Glomerular visceral epithelial cell (primary cell): ENCODE results near the gene VWA2.

Experiments used
- DNase-seq: peaks from one replicate; pipeline ENCODE4 v3.0.0-alpha.2; 2016; ENCODE audit errors: extremely low spot score

The VWA2 gene

GRCh38 chr10:114245121-114245791 is 6.2 kb downstream of the VWA2 start:
- DNase-seq, result peak; percentile 65

DNA sequence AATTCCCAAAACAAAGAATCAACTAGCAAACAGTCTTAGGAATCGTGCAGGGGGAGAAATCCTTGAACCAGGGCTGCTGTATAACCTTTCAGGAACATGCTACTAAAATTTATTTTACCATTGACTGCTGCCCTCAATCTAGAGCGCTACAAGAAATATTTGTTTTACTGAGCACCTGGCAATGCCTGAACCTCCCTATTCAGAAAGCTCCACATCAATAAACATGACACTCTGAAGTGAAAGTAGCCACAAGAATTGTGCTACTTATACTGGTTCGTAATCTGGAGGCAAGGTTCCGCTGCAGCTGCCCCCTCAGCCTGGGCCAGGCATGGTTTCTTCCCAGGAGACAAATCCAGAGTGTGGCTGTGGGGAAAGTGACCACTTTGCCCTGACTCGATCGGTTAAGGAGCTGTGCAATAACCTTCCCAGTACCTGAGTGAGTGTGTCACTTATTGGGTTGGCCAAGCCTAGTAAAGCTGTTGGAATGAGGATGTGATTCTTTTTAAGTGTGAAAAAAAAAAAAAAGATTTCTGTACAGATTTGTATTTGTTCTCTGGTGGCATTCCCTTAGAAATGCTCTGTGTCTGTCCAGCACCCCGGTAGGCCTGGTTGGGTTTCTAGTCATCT is 7.7 kb downstream of the VWA2 start:
- peak; percentile 41 for DNase-seq

- no peak for DNase-seq
These were observed 11.2 kb downstream of the VWA2 start for GRCh38 chr10:114250236-114250635.

- no peak for DNase-seq
These were observed 11.7 kb downstream of the VWA2 start for GRCh38 chr10:114250716-114251115.

DNA sequence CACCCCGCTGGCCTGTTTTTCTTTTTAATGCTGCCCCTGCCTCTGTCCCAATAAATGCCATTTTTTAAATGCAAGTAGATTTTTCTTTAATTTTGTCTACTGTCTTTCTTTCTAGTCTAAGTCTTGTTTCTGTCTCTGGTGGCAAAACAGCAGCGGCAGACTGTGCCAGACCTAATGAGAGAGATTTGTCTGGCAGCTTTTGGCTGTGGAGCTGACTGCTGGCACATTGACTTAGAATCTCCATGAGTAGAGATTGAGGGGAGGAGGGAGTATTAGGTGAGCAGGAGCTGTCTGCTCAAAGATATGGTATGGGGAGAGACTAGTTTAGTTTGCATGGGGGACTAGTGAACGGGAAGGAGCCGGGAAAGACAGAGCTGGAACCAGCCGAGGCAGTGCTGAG is 13.0 kb downstream of the VWA2 start:
- DNase-seq, result no peak

GRCh38 chr10:114252883-114253282 is 13.8 kb downstream of the VWA2 start:
- DNase-seq, result no peak

GRCh38 chr10:114255227-114255626 is 16.2 kb downstream of the VWA2 start:
- no peak for DNase-seq

GRCh38 chr10:114256008-114256765 is 17.1 kb downstream of the VWA2 start:
- no peak for DNase-seq

GRCh38 chr10:114256822-114257221 is 17.8 kb downstream of the VWA2 start:
- peak; percentile 22 for DNase-seq

- DNase-seq, result no peak
These were observed 18.4 kb downstream of the VWA2 start for GRCh38 chr10:114257498-114257897.

DNA sequence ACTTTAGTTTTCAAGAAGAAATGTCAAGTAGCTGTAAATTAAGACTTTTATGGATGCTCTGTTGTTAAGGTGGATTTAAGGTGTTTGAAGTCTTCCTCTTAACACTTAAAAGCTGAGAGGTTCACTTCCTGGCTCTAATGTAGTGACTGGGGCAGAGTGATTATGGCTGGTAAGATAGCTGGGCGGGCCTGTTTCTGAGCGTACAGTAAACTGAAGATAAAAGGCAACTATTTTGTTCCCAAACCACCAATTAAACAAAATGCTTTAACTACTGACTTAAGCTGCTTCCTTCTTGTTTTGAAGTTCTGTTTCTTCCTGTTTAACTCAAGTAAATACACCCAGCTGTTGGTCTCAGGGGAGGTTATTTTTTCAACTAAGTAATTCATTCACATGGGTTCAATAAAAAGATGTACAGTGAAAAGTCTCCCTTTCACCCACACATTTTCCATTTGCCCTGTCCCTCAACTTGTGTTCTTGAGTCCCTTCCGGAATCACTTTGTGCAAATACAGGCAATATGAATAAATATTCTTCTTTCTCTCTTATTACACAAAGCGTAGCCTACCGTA is 19.3 kb downstream of the VWA2 start:
- DNase-seq, result no peak

GRCh38 chr10:114259824-114260223 is 20.8 kb downstream of the VWA2 start:
- no peak for DNase-seq

- DNase-seq, result no peak
These were observed 21.3 kb downstream of the VWA2 start for GRCh38 chr10:114260366-114260765.

GRCh38 chr10:114261076-114261475 is 22.0 kb downstream of the VWA2 start:
- DNase-seq, result peak; percentile 83

DNA sequence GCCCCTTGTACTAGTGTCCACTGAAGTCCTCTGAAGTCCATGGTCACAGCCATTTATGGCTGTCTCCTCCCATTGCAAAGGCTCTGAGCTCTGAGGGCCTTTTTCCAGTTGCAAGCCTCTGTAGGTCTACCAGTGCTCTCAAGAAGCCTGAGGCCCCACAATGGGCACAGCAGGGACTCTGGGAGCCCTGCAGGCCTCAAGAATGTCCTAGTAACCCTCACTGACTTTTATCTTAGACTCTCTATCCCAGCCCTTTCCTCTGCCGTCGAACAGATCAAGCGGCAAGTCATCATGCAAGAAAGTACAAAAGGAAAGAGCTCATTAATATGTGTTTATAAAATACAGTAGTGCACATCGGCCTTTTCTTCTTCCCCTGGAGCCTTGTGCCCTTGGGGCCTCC is 23.4 kb downstream of the VWA2 start:
- DNase-seq, result no peak

DNA sequence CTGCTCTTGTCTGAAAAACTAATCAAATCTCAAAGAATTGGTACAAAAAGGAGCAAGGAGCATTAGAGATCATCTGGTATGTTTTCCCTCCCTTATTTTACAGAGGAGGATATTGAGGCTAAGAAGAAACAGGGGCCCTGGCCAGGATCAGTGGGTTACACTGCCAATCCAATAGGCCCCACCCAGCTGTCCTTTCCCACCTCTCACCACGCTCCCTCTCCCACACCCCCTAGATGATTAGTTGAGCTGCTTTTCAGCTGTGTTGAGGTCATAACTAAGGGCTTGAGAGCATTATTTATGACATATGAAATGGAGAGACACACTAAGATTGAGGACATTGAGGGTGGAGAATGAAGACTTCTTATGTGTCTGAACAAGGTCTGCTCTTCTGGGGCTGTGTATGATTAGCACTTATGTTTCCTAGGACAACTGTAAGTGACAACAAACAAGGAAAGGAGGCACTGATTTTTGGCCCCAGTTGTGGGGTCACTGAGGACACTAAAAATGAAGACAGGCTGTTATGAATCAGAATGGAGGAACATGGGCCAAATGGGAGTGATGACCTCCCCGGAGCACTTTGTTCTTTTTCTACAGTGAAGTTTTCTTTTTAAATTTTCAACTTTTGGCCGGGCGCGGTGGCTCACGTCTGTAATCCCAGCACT is 26.5 kb downstream of the VWA2 start:
- no peak for DNase-seq

DNA sequence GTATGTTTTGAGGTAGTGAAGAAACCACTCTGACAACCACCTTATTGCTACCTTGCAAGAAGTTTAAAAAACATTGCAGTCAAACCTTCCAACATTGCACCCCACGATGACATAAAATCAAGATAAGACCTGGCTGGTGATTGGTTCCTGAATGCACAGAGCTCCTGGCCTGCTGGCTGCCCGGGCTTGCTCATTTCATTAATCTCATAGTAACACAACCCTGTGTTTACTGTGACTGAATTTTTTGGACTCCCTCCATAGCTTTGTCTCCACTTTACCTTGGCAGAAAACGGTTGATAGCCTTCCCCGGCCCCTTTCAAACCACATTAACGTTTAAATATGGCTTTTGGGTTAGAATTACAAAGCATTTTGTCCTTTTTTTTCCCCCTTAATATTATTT is 27.5 kb downstream of the VWA2 start:
- no peak for DNase-seq

- peak; percentile 91 for DNase-seq
These were observed 32.2 kb downstream of the VWA2 start for GRCh38 chr10:114271075-114271778.

GRCh38 chr10:114271779-114272167 is 32.7 kb downstream of the VWA2 start:
- peak; percentile 93 for DNase-seq

DNA sequence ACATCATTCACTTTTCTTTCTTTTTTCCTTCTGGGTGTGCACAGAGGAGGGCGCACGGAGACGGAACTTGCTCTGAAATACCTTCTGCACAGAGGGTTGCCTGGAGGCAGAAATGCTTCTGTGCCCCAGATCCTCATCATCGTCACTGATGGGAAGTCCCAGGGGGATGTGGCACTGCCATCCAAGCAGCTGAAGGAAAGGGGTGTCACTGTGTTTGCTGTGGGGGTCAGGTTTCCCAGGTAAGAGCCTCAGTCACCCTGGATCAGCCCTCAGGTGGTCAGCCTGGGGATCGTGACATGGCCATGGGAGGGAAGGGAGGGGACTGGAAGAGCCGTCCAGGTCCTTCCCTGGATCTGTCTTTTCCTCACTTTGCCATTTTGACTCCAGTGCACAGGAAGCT is 33.6 kb downstream of the VWA2 start:
- no peak for DNase-seq

GRCh38 chr10:114273910-114274309 is 34.9 kb downstream of the VWA2 start:
- no peak for DNase-seq
